SHP77 (cell line): ENCODE results near the gene HACD3.
"Not testable (repeated sequence)": the region's sequence is repeated elsewhere in the genome, so short reads cannot be mapped to it uniquely, and the experiment has no call there.

Experiments
- DNase-seq, 2 experiments: peaks; one replicate each; lab custom pipeline; 2025; lab: John Stamatoyannopoulos, UW

The HACD3 gene

GRCh38 chr15:65549288-65549687 is 19.0 kb downstream of the HACD3 start:
- DNase-seq = not testable (repeated sequence)

- no peak for DNase-seq
These were observed 20.4 kb downstream of the HACD3 start for GRCh38 chr15:65550681-65551098.

- no peak for DNase-seq
These were observed 20.9 kb downstream of the HACD3 start for GRCh38 chr15:65551183-65551582.

GRCh38 chr15:65552851-65553250 is 22.6 kb downstream of the HACD3 start:
- not testable (repeated sequence) for DNase-seq

GRCh38 chr15:65553691-65554090 is 23.4 kb downstream of the HACD3 start:
- no peak for DNase-seq

- no peak for DNase-seq
These were observed 26.4 kb downstream of the HACD3 start for GRCh38 chr15:65556622-65557021.

- no peak for DNase-seq
These were observed 28.1 kb downstream of the HACD3 start for GRCh38 chr15:65558336-65558735.

- no peak for DNase-seq
These were observed 28.9 kb downstream of the HACD3 start for GRCh38 chr15:65558997-65559760.

- no peak for DNase-seq
These were observed 29.7 kb downstream of the HACD3 start for GRCh38 chr15:65559941-65560340.

GRCh38 chr15:65561934-65562333 is 31.7 kb downstream of the HACD3 start:
- no peak for DNase-seq

GRCh38 chr15:65569728-65570127 is 39.5 kb downstream of the HACD3 start:
- no peak for DNase-seq

- no peak for DNase-seq
These were observed 41.7 kb downstream of the HACD3 start for GRCh38 chr15:65571971-65572370.

GRCh38 chr15:65576664-65577063 is 46.4 kb downstream of the HACD3 start:
- no peak for DNase-seq

- DNase-seq = no peak
These were observed 47.1 kb downstream of the HACD3 start for GRCh38 chr15:65577129-65577996.

- DNase-seq = no peak
These were observed 48.9 kb downstream of the HACD3 start for GRCh38 chr15:65578904-65579728.

GRCh38 chr15:65579762-65580161 is 49.5 kb downstream of the HACD3 start:
- DNase-seq = no peak

- no peak for DNase-seq
These were observed 50.0 kb downstream of the HACD3 start for GRCh38 chr15:65580287-65580686.

- DNase-seq = no peak
These were observed 53.4 kb downstream of the HACD3 start for GRCh38 chr15:65583701-65584100.

GRCh38 chr15:65584241-65584640 is 54.0 kb downstream of the HACD3 start:
- no peak for DNase-seq

- DNase-seq = no peak
These were observed 56.8 kb downstream of the HACD3 start for GRCh38 chr15:65587094-65587493.

GRCh38 chr15:65595960-65596359 is 65.7 kb downstream of the HACD3 start:
- DNase-seq = peak; percentile 29 to 37

GRCh38 chr15:65598468-65598867 is 68.2 kb downstream of the HACD3 start:
- DNase-seq = no peak
